Activated CD4-positive, alpha-beta T cell treated with anti-CD3 and anti-CD28 coated beads for 1 hour (primary cell): ENCODE data around the gene RPL10A.
"Not testable (repeated sequence)": the region's sequence is repeated elsewhere in the genome, so short reads cannot be mapped to it uniquely, and the experiment has no call there.

Source experiments
- DNase-seq: peaks from one replicate; pipeline ENCODE4 v3.0.0-alpha.2; 2020

RPL10A gene

GRCh38 chr6:35515939-35516338, 47.7 kb downstream of the RPL10A start:
- not testable (repeated sequence) for DNase-seq

- DNase-seq: no peak
These were observed 48.5 kb downstream of the RPL10A start for GRCh38 chr6:35516712-35517111.

GRCh38 chr6:35517978-35518377, 49.8 kb downstream of the RPL10A start:
- DNase-seq: not testable (repeated sequence)

- DNase-seq: no peak
These were observed 50.5 kb downstream of the RPL10A start for GRCh38 chr6:35518566-35519312.

GRCh38 chr6:35519313-35520015, 51.3 kb downstream of the RPL10A start:
- no peak for DNase-seq
